HG02763 (cell line): Measurements from ENCODE around the gene NGEF.

Experiments used
- ATAC-seq: cut with Tn5 transposase; IDR thresholded peaks from one replicate; pipeline ENCODE4 v1.9.1; 2021; ENCODE audit warnings: mild to moderate bottlenecking, moderate library complexity; ENCODE audit not compliant: unreplicated experiment

NGEF gene

GRCh38 chr2:232901736-232902578, 111.1 kb downstream of the NGEF start:
- no peak for ATAC-seq

GRCh38 chr2:232900811-232901735, 112.0 kb downstream of the NGEF start:
- ATAC-seq = no peak

GRCh38 chr2:232898592-232899543, 114.2 kb downstream of the NGEF start:
- ATAC-seq = no peak

DNA sequence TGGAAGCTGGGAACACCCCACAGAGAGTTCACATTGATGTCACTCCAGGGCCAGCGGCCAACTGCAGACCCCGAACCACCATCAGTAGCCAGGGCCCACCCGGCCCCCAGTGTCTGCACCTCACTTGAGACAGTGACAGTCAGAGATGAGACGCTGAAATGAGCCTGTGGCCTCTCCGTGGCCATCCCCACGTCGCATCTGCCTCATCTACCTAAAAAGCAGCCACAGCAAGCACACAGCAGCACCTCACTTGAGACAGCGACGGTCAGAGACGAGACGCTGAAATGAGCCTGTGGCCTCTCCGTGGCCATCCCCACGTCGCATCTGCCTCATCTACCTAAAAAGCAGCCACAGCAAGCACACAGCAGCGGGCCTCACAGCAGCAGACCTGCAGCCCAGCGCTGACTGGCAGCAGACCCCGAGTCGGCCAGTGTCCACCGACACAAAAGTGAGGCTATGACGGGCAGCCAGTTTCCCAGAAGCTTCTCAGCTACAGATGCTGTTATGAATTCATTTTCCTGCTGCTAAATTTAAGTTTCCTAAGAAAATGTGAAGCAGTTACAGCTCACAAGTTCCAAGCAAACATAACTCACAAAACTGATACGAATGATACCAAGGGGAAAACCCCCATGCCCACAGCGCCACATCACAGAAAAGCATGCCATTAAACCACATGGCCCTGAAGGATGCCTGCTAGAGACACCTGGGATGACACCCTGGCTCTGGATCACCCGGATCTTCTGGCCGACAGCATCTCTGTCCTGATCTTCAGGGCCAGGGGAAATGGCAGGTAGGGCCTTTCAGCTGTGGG, 115.3 kb downstream of the NGEF start:
- no peak for ATAC-seq

GRCh38 chr2:232896720-232897597, 116.1 kb downstream of the NGEF start:
- no peak for ATAC-seq

GRCh38 chr2:232896111-232896510, 116.9 kb downstream of the NGEF start:
- ATAC-seq = no peak

- ATAC-seq = no peak
Measured at GRCh38 chr2:232894746-232895145, 118.3 kb downstream of the NGEF start.

DNA sequence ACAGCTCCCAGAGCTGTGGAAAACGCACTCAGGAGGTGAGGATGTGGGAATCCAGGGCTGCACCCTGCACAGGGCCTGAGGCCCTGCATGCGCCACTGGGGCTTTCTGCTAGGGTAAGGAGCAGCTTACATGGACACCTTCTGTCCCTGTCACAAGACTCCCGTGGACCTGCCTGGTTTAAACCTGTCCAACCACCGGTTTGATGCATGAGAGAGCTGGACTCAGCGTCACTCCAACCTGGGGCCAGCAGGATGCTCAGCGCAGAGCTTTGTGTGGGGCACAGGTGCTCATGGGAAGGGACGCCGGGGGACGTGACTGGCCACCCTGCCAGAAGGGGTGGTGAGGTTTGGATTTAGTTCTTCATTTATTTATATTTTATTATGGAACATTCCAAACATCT, 118.8 kb downstream of the NGEF start:
- no peak for ATAC-seq

DNA sequence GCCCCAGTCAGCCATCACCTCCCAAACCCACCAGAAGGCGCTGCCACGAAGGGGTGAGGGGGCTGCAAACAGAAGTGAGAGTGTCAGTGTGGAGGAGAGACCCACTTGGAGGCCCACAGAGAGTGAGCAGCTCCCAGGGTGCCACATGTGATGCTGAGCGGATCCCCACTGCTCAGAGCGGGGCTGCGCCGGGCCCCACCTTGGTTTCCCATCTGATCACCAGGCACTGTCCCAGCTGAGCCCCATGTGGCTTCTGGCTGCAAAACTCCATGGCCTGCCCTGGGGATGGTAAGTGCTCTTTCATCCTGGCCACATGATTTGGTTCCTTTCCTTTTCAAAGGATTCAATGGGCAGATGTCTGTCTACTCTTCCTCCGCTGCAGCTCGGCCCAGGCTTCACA, 119.2 kb downstream of the NGEF start:
- no peak for ATAC-seq

DNA sequence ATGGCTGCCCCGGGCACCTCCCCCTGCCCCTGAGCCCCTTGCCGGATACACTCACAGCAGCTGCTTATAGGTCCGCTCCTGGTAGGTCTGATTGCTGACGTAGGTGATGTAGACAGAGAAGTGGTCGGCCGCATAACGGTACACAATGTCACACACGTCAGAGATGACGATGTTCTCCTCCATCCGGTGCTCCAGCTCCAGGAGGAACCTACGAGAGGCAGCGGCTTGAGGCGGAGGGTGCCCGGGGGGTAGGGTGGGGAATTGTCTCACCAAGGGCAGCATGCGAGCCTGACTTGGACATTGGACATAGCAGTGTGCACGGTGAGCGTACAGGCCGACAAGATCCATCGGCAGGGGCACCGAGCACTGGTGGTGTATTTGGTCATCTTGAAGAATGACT, 120.2 kb downstream of the NGEF start:
- no peak for ATAC-seq

- no peak for ATAC-seq
Measured at GRCh38 chr2:232892221-232892620, 120.8 kb downstream of the NGEF start.

DNA sequence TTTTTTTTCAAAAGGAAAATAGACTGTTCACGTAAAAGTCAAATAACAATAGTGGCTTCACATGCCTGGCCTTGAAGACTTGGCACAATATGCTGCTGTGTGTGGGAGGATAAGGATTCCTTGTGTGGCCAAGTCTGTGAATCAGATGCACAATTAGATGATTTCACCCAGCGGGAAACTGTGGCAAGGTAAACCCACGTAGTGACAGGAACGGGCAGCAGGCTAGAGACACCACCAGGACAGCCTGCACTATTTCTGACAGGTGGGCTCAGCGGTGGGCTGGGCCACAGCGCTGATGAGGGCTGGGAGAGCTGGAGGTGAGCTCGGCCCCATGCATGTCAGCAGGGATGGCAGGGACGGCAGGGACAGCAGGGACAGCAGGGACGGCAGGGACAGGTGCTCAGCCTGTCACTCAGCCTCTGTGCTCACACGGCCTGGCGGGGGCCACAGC, 121.4 kb downstream of the NGEF start:
- ATAC-seq = no peak

GRCh38 chr2:232890896-232891601, 122.0 kb downstream of the NGEF start:
- no peak for ATAC-seq

DNA sequence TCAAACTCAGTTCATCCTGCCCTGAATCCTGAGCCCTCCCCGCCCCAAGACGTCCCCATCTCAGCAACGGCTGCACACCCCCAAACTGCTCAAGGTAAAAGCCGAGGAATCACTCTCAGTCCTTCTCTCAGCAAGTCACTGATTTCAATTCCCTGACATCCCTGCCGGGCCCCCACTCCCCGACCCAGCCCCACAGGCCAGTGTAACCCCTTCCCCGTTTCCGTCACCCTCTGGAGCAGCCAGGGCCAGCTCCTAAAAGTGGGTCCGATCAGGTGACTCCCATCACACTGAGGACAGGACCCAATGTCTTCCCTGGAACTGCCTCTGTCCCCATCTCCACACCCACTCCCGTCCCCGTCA, 122.5 kb downstream of the NGEF start:
- ATAC-seq = no peak

DNA sequence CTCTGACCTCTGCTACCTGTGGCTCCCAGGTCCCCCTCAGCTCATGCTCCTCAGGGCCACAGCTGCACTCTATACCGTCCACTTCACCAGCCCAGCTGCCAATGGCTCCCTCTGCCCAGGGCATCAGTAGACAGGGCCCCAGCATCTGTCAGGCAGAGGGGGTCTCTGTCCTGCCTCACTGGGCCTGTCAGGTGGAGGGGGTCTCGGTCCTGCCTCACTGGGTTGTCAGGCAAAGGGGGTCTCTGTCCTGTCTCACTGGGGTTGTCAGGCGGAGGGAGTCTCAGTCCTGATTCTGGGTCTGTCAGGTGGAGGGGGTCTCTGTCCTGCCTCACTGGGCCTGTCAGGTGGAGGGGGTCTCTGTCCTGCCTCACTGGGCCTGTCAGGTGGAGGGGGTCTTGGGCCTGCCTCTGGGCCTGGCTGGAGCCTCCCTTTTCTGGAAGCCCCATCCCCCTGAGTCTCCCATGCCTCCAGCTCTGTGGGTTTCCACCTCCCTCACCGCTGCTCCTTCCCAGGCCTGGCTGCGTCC, 123.1 kb downstream of the NGEF start:
- ATAC-seq = no peak

- no peak for ATAC-seq
Measured at GRCh38 chr2:232888839-232889529, 124.1 kb downstream of the NGEF start.

GRCh38 chr2:232888099-232888836, 124.8 kb downstream of the NGEF start:
- no peak for ATAC-seq
